Stimulated activated CD4-positive, alpha-beta T cell treated with anti-CD3 and anti-CD28 coated beads, Interleukin-12 subunit alpha, Interleukin-12 subunit beta, amount 100 ng/mL, for 48 hours (primary cell): ENCODE results near the gene TMEM156.
"Not testable (repeated sequence)": the region's sequence is repeated elsewhere in the genome, so short reads cannot be mapped to it uniquely, and the experiment has no call there.

Experiments
- DNase-seq, 3 donors: peaks; one replicate each; pipeline ENCODE4 v3.0.0-alpha.2; 2020; ENCODE audit warnings: low read depth in 2 of 3, low spot score in 1 of 3

The TMEM156 gene

GRCh38 chr4:39043861-39044363, 11.7 kb upstream of the TMEM156 start:
- no peak for DNase-seq

DNA sequence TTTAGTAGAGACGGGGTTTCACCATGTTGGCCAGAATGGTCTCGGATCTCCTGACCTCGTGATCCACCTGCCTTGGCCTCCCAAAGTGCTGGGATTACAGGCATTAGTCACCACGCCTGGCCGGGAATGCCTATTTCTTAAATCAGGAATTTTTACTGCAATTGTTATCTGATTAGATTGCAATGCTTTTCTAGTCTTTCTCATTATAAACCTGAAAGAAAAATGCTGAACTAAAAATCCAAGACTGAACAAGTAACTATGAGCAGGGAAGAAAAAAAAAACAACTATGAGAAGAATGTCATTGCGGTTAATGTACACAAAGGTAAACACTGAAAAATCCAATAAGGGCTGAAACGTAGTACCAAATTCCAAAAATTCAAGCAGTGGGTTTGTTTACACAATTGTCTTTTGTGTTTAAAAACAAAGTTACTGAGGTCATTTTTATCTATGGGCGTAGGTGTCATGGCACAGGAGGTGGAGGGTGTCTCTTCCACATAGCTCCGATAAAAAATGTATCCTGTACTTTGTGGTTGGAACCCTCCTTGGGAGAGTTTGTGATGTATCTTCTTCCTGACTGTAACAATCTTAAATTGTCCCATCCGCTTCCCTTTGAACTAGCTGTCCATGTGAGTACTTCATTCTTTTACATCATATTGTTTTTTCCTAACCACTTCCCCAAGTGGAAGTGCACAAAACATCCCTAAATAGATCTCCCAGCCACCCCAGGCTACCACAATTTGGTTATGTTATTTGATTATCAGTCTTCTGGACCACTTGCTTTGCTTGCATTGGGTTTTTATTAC, 11.1 kb upstream of the TMEM156 start:
- no peak for DNase-seq

GRCh38 chr4:39042366-39042765, 10.2 kb upstream of the TMEM156 start:
- no peak for DNase-seq

- DNase-seq = no peak
These were observed 6.9 kb upstream of the TMEM156 start for GRCh38 chr4:39039108-39039507.

GRCh38 chr4:39037941-39038340, 5.7 kb upstream of the TMEM156 start:
- no peak for DNase-seq

DNA sequence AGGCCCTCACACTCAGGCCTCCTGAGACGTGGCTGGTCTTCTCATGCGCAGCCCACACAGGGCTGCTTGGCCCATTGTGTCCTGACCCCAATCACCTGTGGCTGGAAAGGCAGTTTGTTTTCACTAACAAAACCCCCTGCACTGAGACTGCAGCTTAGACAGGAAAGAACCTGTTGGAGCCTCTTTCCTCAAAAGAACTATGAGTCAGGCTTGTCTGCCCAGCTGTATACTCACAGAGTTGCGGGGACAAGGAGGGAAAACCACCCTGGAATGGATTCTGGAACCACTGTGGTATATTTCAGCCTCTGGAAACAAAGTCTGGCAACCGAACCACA, 5.2 kb upstream of the TMEM156 start:
- DNase-seq = no peak

- no peak for DNase-seq
These were observed 4.0 kb upstream of the TMEM156 start for GRCh38 chr4:39036172-39036571.

- DNase-seq = not testable (repeated sequence)
These were observed 604 bp downstream of the TMEM156 start for GRCh38 chr4:39031590-39032020.

DNA sequence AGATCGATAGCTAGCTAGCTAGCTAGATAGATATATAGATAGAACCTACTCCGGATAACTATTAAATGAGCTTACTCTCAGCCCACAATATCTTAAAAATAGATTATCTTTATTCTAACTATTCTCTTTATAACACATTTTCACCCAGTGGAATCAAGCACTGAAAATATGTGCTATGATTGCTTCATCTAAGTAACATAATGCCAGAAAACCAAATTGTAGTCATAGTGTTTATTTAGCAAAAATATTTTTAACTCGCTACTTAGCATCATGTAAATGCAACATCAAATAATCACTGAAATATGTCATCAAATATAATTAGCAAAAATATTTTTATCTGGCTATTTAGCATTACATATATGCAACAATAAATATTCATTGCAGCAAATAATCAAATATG, 1.5 kb downstream of the TMEM156 start:
- no peak for DNase-seq

DNA sequence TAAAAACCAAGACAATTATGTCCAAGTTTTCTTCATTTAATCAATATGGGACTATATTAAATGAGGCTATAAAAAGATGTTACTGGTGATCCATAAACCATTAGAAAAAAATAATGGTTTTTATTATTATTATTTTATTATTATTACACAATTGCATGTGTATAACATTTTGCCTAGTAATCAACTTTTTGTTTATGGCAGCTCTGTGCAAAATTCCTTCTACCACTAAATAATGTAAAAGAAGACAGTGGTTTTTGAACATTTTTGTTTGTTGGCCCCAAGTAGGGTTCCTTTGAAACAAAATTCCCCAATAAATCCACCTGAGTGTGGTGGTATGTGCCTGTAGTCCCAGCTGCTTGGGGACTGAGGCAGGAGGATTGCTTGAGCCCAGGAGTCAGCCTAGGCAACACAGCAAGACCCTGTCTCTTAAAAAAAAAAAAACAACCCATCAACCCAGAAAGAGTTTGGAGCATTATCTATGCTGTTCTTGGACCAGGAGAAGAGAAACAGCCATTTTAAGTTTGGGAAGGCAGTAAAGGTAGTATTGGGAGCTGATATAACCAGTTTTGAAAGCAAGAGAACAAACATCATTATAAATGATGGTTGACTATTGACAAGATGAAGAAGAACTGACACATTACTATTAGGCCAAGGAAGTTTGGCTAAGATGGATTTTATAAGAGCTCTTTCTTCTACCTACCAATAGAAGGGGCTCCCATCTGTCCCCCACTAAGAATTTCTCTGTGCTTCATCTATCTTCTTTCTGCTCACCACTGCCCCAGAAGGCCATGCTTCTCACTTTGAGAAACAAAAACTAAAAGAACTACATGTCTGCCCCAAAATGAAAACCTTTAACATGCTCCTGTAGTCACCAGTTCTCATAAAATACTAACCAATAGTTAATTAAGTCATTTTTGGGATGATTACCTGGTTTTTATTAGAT, 2.2 kb downstream of the TMEM156 start:
- DNase-seq = no peak

DNA sequence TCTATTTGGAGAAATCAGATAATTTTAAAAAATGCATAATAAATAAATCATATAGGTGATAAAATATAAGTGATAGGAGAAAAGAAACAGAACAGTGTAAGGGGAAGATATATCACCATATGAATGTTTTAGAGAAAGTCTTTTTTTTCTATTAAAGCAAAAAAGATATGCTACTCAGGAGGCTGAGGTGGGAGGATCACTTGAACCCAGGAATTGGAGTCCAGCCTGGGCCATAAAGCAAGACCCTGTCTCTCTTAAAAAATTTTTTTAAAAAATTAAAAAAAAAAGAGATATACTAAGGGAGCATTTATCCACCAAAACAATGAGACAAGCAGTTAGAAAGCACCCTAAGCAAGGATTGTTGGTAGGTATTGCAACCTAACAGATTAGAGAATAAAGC, 6.1 kb downstream of the TMEM156 start:
- DNase-seq = no peak

DNA sequence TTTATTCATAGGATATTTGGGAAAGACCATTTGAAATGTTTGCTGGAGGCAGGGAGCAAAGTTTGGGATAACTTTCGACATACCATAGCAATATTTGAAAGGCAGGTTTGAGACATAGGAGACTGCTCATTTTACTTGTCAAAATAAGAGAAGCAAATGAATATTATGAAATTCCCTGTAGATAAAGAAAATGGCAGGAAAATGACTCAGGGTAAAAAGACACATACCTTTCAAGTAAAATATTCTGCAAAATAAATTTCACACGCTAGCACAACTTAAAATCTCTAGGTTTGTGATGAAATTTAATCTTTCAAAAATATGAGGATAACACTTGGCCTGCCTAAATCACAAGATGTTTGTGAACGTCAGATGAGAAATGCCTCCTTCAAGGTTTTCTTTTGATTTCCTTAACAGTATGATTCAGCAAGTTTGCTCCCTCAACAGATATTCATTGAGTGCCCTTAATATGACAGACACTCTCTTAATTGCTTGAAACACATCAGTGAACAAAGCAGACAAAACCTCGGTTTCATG, 6.6 kb downstream of the TMEM156 start:
- DNase-seq = no peak

DNA sequence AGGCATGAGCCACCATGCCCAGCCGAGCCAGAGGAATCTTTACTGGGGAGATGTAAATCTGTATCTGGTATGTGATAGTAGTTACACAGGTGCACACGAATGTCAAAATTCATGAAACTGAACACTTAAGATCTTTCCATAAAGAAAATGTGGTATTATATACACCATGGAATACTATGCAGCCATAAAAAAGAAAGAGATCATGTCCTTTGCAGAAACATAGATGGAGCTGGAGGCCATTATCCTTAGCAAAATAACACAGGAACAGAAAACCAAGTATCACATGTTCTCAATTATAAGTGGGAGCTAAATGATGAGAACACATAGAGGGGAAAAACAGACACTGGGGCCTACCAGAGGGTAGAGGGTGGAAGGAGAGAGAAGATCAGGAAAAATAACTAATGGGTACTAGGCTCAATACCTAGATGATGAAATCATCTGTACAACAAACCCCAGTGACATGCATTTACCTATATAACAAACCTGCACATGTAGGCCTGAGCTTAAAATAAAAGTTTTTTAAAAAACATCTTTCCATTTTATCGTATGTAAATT, 7.8 kb downstream of the TMEM156 start:
- DNase-seq = no peak

GRCh38 chr4:39023059-39023458, 9.2 kb downstream of the TMEM156 start:
- no peak for DNase-seq

- no peak for DNase-seq
These were observed 10.0 kb downstream of the TMEM156 start for GRCh38 chr4:39022241-39022640.

DNA sequence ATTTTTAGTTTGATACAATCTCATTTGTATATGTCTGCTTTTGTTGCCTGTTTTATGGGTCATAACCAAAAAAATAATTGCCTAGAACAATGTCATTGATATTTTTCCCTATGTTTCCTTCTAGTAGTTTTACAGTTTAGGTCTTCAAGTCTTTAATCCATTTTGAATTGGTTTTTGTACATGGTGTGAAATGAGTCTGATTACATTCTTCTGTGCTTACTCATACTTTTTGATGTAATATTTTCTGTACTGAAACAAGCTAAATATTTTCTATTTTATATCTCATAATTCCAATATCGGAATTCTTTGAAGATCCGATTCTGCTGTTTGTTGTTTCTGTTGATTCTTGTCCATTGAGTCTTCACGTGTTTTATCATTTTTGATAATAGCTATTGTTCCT, 10.6 kb downstream of the TMEM156 start:
- DNase-seq = no peak

DNA sequence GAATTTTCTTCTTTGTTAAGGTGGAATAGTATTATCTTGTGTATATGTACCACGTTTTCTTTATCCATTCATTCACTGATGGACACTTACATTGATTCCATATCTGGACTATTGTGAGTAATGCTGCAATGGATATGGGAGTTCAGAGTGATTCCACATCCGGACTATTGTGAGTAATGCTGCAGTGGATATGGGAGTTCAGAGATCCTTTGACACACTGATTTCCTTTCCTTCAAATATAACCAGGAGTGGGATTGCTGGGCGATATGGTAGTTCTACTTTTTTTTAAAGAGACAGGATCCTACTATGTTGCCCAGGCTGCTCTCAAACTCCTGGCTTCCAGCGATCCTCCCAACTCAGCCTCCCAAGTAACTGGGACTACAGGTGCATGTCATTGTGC, 12.1 kb downstream of the TMEM156 start:
- no peak for DNase-seq

DNA sequence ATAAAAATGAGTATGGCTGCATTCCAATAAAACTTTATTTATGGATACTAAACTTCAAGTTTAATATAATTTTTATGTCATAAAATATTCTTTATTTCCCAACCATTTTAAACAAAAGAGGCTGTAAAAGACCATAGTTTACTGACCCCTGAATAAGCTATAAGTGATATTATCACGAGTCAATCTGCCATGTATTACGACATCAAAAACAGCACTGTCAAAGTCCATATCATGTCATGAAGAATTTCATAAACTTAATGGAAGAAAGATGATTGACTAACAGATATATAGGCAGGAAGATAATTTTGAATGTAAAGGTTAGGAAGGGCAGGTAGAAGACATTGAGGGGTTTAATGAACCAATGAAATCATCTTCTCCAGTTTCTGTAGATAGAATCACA, 18.2 kb downstream of the TMEM156 start:
- DNase-seq = no peak

DNA sequence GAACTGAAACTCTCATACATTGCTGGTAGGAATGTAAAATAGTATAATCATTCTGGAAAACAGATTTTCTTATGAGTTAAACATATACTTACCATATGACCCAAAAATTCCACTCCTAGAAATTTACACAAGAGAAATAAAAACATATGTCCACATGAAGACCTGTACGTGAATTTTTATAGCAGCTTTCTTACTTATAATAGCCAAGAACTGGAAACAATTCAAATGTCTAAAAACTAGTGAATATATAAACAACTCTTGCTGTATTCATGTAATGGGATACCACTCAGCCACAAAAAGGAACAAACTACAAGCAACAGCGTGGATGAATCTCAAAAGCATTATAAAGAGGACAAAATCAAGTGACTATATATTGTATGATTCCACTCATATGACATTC, 27.5 kb downstream of the TMEM156 start:
- DNase-seq = no peak

DNA sequence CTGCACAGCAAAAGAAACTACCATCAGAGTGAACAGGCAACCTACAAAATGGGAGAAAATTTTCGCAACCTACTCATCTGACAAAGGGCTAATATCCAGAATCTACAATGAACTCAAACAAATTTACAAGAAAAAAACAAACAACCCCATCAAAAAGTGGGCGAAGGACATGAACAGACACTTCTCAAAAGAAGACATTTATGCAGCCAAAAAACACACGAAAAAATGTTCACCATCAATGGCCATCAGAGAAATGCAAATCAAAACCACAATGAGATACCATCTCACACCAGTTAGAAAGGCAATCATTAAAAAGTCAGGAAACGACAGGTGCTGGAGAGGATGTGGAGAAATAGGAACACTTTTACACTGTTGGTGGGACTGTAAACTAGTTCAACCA, 30.2 kb downstream of the TMEM156 start:
- not testable (repeated sequence) for DNase-seq

DNA sequence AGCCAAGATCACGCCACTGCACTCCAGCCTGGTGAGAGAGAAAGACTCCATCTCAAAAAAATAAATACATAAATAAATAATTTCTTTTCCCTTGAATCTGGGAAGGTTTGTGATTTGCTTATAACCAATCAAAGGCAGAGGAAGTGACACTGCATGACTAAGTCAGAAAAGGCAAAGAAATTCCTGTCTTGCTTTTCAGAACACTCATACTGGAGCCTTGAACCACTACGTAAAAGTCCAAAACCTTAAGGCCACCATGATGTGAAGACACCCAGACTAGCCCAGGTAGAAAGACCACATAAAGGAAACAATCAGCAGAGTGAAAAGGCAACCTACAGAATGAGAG, 36.6 kb downstream of the TMEM156 start:
- no peak for DNase-seq

DNA sequence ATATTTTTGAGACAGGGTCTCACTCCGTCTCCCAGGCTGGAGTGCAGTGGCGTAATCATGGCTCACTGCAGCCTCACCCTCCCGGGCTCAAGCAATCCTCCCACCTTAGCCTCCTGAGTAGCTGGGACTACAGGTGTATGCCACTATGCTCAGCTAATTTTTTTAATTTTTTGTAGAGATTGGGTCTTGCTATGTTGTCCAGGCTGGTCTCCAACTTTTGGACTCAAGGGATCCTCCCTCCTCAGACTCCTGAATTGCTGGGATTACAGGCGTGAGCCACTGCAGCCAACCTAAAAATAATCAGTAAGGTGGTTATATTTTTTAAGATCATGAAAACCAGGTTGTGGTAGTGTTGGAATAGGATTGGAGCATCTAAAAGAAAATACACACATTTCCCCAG, 38.1 kb downstream of the TMEM156 start:
- DNase-seq = no peak
